H54 (cell line): ENCODE data around the gene PCDHA8.
"Not testable (repeated sequence)": the region's sequence is repeated elsewhere in the genome, so short reads cannot be mapped to it uniquely, and the experiment has no call there.

Experiments used
- DNase-seq: peaks from one replicate; pipeline ENCODE4 v3.0.0; 2011; ENCODE audit warnings: low spot score, mixed read lengths; ENCODE audit not compliant: insufficient read length
- FAIRE-seq: peaks from 3 replicates; lab custom pipeline; 2011; peaks lifted over from hg19 to GRCh38; lab: Jason Lieb, UNC
- POLR2A ChIP-seq: IDR thresholded peaks from 2 replicates; pipeline ENCODE4 v1.6.1; 2011; ENCODE audit warnings: low read depth, mild to moderate bottlenecking, low read length

The PCDHA8 gene

GRCh38 chr5:140855772-140856674 lies 15.0 kb downstream of the PCDHA8 start, which contains the start of gene PCDHA10:
Gene PCDHA10, plus strand, starts transcription at chr5:140855897. Its CDS starts 152 bp downstream, at chr5:140856049.
- no peak for TF ChIP-seq POLR2A
- DNase-seq (no peak), FAIRE-seq (no peak)

GRCh38 chr5:140857177-140857986 lies 16.4 kb downstream of the PCDHA8 start:
- DNase-seq, result no peak
- no peak for FAIRE-seq
- TF ChIP-seq POLR2A, result no peak

- TF ChIP-seq POLR2A, result no peak
- no peak for DNase-seq
- FAIRE-seq, result no peak
Measured at GRCh38 chr5:140857987-140858240, 16.9 kb downstream of the PCDHA8 start.

GRCh38 chr5:140862441-140863295 lies 21.7 kb downstream of the PCDHA8 start:
- DNase-seq (no peak), FAIRE-seq (no peak)
- TF ChIP-seq POLR2A, result no peak

- TF ChIP-seq POLR2A, result no peak
- FAIRE-seq, result no peak
- DNase-seq, result no peak
Measured at GRCh38 chr5:140868721-140869554, 28.0 kb downstream of the PCDHA8 start, which contains the start of gene PCDHA11. Gene PCDHA11, plus strand, starts transcription at chr5:140868957. Its CDS starts 147 bp downstream, at chr5:140869104.

- DNase-seq (no peak), FAIRE-seq (no peak)
- TF ChIP-seq POLR2A, result no peak
Measured at GRCh38 chr5:140869555-140869886, 28.5 kb downstream of the PCDHA8 start.

- FAIRE-seq, result no peak
- TF ChIP-seq POLR2A, result no peak
- DNase-seq, result no peak
Measured at GRCh38 chr5:140870221-140871201, 29.5 kb downstream of the PCDHA8 start.

- FAIRE-seq, result no peak
- TF ChIP-seq POLR2A, result no peak
- no peak for DNase-seq
Measured at GRCh38 chr5:140875085-140876065, 34.4 kb downstream of the PCDHA8 start, which contains the start of gene PCDHA12. Gene PCDHA12, plus strand, starts transcription at chr5:140875308. Its CDS starts 165 bp downstream, at chr5:140875473.

GRCh38 chr5:140876541-140877261 lies 35.7 kb downstream of the PCDHA8 start:
- not testable (repeated sequence) for FAIRE-seq, DNase-seq

- no peak for TF ChIP-seq POLR2A
- DNase-seq, result no peak
Measured at GRCh38 chr5:140877262-140877581, 36.2 kb downstream of the PCDHA8 start.

More at GRCh38 chr5:140877262-140877581, 36.2 kb downstream of the PCDHA8 start:
- FAIRE-seq, result no peak
